ENCODE results near the gene VASH2. TPM values are rescaled to one million over a fixed set of nuclear protein-coding genes. Genes with fewer than 3 reads are reported as not detected.
"Not testable (repeated sequence)": the region's sequence is repeated elsewhere in the genome, so short reads cannot be mapped to it uniquely, and the experiment has no call there.

VASH2 gene
- polyA plus RNA-seq, 1 experiment, result 0.12 TPM

DNA sequence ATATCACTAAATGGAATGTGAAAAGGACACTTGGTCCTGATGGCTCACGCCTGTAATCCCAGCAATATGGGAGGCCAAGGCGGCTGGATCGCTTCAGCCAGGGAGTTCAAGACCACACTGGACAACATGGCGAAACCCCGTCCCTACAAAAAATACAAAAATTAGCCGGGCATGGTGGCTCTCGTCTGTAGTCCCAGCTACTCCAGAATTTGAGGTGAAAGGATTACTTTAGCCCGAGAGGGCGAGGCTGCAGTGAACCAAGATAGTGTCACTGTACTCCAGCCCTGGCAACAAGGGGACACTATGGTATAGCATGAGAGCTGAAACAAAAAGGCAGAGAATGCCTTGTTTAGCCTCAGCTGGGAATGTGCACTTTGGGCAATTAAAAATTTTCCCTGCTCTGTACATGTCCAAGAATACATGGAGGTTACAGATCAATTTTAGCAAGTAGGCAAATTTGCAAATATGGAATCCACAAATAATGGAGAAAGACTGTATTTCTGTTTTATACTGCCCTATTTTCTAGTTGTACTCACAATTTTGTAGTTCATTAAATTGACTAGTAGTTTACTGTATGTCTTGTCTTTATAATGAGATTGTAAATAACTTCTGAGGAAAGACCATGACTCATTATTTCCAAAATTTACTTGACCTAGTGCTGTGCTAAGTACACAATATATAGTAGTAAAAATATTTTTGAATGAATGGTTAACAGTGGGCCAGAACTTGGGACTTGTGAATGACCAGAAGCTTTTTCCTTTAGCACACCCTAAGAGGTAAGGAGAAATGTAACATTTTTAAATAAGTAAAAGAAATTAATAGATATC lies 67.3 kb downstream of the VASH2 start:
- CTCF ChIA-PET, result no interaction called here
- Histone ChIP-seq H3K4me3 (ENCODE audit: low read depth, low read length) (no peak overlapping the region), H3K27me3 (ENCODE audit: control insufficient read depth, insufficient read depth, low read length) (peaks cover 2% of the 10 kb centered on the region; the same call in 1 of the 2 replicates), H3K36me3 (ENCODE audit: control insufficient read depth, insufficient read depth, low read length) (no peaks in the 10 kb centered on the region)
- DNase-seq (ENCODE audit: low read depth), result no peak
- POLR2A ChIA-PET, result no interaction called here
- TF ChIP-seq, protein P1, sequence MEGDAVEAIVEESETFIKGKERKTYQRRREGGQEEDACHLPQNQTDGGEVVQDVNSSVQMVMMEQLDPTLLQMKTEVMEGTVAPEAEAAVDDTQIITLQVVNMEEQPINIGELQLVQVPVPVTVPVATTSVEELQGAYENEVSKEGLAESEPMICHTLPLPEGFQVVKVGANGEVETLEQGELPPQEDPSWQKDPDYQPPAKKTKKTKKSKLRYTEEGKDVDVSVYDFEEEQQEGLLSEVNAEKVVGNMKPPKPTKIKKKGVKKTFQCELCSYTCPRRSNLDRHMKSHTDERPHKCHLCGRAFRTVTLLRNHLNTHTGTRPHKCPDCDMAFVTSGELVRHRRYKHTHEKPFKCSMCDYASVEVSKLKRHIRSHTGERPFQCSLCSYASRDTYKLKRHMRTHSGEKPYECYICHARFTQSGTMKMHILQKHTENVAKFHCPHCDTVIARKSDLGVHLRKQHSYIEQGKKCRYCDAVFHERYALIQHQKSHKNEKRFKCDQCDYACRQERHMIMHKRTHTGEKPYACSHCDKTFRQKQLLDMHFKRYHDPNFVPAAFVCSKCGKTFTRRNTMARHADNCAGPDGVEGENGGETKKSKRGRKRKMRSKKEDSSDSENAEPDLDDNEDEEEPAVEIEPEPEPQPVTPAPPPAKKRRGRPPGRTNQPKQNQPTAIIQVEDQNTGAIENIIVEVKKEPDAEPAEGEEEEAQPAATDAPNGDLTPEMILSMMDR (IDR thresholded peaks at IDR 0.05; ENCODE audit: insufficient read depth, low read depth, low read length), result no peak

DNA sequence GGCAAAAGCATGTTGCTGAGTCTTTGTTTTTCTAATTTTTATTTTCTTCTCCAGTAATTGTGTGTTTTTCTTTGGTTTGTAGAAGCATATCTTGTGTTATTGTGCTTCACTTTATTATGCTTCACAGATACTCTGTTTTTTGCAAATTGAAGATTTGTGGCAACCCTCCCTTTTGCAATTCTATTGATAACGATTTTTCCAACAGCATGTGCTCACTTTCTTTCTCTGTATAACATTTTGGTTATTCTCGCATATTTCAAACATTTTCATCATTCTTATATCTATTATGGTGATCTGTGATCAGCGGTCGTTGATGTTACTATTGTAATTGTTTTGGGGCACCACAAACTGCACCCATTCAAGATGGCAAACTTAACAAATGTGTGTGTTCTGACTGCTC lies 69.1 kb downstream of the VASH2 start:
- TF ChIP-seq, protein P1 (IDR thresholded peaks at IDR 0.05; ENCODE audit: insufficient read depth, low read depth, low read length), result no peak
- POLR2A ChIA-PET, result no interaction called here
- DNase-seq (ENCODE audit: low read depth), result no peak
- CTCF ChIA-PET, result no interaction called here
- no peak overlapping the region for H3K4me3 ChIP-seq (ENCODE audit: low read depth, low read length)
- peaks cover 2% of the 10 kb centered on the region; the same call in 1 of the 2 replicates for H3K27me3 ChIP-seq (ENCODE audit: control insufficient read depth, insufficient read depth, low read length)
- no peaks in the 10 kb centered on the region for H3K36me3 ChIP-seq (ENCODE audit: control insufficient read depth, insufficient read depth, low read length)

DNA sequence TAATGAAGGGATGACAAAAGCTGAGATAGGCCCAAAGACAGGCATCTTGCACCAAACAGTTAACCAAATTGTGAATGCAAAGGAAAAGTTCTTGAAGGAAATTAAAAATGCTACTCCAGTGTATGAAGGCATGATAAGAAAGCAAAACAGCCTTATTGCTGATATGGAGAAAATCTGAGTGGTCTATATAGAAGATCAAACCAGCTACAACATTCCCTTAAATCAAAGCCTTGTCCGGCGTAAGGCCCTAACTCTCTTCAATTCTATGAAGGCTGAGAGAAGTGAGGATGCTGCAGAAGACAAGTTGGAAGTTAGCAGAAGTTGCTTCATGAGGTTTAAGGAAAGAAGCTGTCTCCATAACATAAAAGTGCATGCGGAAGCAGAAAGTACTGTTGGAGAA lies 69.7 kb downstream of the VASH2 start:
- TF ChIP-seq, protein P1 (IDR thresholded peaks at IDR 0.05; ENCODE audit: insufficient read depth, low read depth, low read length), result no peak
- ChIA-PET POLR2A (no interaction called here), CTCF (no interaction called here)
- H3K36me3 ChIP-seq (ENCODE audit: control insufficient read depth, insufficient read depth, low read length), result no peaks in the 10 kb centered on the region
- DNase-seq (ENCODE audit: low read depth), result no peak
- no peak overlapping the region for H3K4me3 ChIP-seq (ENCODE audit: low read depth, low read length)
- H3K27me3 ChIP-seq (ENCODE audit: control insufficient read depth, insufficient read depth, low read length), result peaks cover 2% of the 10 kb centered on the region; the same call in 1 of the 2 replicates

DNA sequence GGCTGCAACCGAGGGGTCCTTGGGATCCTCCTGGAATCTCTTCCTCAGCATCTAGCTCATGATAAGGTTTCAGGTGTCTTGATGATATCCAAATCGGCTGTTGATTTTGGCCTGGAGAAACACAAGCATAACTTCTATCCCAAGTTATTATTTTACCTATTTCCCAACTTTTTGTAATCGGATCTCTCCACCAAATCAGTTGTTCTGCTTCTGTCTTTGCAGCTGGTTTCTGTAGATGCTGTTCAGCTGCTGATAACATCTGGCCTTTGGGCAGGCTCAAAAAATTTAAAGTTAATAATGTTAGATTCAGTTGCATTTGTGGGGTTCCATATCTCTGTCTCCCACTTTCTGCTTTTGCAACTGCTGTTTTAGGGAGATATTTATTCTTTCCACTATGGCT lies 76.7 kb downstream of the VASH2 start:
- POLR2A ChIA-PET; H3K36me3 ChIP-seq (ENCODE audit: control insufficient read depth, insufficient read depth, low read length); CTCF ChIA-PET; H3K27me3 ChIP-seq (ENCODE audit: control insufficient read depth, insufficient read depth, low read length); H3K4me3 ChIP-seq (ENCODE audit: low read depth, low read length); DNase-seq (ENCODE audit: low read depth): not testable (repeated sequence)

- Histone ChIP-seq H3K27me3 (ENCODE audit: control insufficient read depth, insufficient read depth, low read length) (peaks cover 2% of the 10 kb centered on the region), H3K36me3 (ENCODE audit: control insufficient read depth, insufficient read depth, low read length) (no peaks in the 10 kb centered on the region), H3K4me3 (ENCODE audit: low read depth, low read length) (no peak overlapping the region)
- DNase-seq (ENCODE audit: low read depth), result no peak
- CTCF ChIA-PET, result interaction anchor here (0.7 kb wide), 1 partner anchor 25 kb away, joined by 3 read pairs; no protein-coding TSS in a partner anchor
- POLR2A ChIA-PET, result no interaction called here
- TF ChIP-seq, protein P1 (IDR thresholded peaks at IDR 0.05; ENCODE audit: insufficient read depth, low read depth, low read length), result no peak
These were observed 82.3 kb downstream of the VASH2 start for GRCh38 chr1:213032651-213033050.

DNA sequence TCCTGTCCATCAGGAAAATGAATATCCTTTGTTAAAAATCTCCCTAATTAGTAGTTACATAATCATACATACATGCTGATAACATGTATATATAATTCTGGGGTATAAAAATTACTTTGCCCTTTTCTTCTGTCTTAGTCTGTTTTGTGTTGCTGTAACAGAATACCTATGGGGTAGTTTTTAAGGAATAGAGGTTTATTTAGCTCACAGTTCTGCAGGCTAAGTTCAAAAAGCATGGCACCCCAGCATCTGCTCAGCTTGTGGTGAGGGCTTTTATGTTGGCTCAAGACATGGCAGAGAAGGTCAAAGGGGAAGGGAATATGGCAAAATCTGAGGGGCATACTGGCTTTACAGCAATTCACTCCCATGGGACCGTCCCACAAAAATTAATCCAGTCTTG lies 84.4 kb downstream of the VASH2 start:
- no peak for DNase-seq (ENCODE audit: low read depth)
- H3K27me3 ChIP-seq (ENCODE audit: control insufficient read depth, insufficient read depth, low read length), result peaks cover 2% of the 10 kb centered on the region
- H3K36me3 ChIP-seq (ENCODE audit: control insufficient read depth, insufficient read depth, low read length), result no peaks in the 10 kb centered on the region
- ChIA-PET POLR2A (no interaction called here), CTCF (no interaction called here)
- TF ChIP-seq, protein P1 (IDR thresholded peaks at IDR 0.05; ENCODE audit: insufficient read depth, low read depth, low read length), result no peak
- no peak overlapping the region for H3K4me3 ChIP-seq (ENCODE audit: low read depth, low read length)
